Keratinocyte (primary cell): ENCODE results near the gene TMEM45A.

Experiments used
- CTCF ChIP-seq, 3 experiments: IDR thresholded peaks in 1 of 3; conservative IDR thresholded peaks in 1 of 3; optimal IDR thresholded peaks in 1 of 3; 2 replicates in 2 of 3; 3 replicates in 1 of 3; pipeline versions ENCODE3 to v1.5.1; 2011; ENCODE audit warnings: low read length in 3 of 3, mild to moderate bottlenecking in 3 of 3, moderate library complexity in 2 of 3, control low read depth in 1 of 3, inconsistent platforms in 1 of 3; ENCODE audit not compliant: insufficient read depth in 2 of 3; ENCODE audit errors: extremely low read depth in 1 of 3
- EZH2 ChIP-seq: IDR thresholded peaks from one replicate; pipeline ENCODE4 v1.6.1; 2012; ENCODE audit warnings: inconsistent platforms, mild to moderate bottlenecking, low read length, moderate library complexity

GRCh38 chr3:100561459-100562158 is 69.2 kb downstream of the TMEM45A start:
- TF ChIP-seq CTCF (optimal IDR thresholded peaks at IDR 0.05 in 1 of 3, IDR thresholded peaks at IDR 0.05 in 1 of 3, conservative IDR thresholded peaks at IDR 0.05 in 1 of 3; ENCODE audit: extremely low read depth in 1 of 3, insufficient read depth in 2 of 3, low read length in 3 of 3) (no peak), EZH2 (no peak)
